ENCODE measurements around the gene SH2D4B. TPM values are rescaled to one million over a fixed set of nuclear protein-coding genes. Genes with fewer than 3 reads are reported as not detected.

The SH2D4B gene
- total and polyA plus RNA-seq, 7 donors, result 0.06 to 0.33 TPM; not detected in 5

DNA sequence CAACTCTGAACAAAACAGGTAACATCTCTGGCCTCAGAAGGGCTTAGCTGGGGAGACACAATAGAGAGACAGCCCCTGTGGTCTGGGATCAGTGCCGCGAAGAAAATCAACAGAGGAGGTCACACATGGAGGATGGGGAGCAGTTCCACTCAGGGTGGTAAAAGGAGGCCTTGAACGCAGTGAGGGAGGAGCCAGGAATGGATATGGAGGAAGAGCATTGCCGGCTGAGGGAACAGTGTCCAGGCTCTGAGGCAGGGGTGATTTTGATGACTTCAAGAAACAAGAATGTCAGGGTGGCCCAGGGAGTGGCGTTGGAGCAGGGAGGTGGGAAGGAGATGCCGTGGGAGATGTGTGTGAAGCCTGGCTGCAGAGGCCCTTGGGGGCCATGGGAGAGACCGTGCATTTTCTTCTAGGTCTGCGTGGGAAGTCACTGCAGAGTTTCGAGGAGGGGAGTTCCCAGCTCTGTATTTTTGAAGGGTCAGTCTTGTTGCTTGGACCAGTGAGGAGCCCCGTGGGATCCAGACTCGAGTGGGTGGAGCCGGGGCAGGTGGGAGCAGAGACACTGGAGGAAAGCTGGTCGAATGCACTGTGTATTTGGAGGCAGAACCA is 35.7 kb upstream of the SH2D4B start:
- 88 to 90% methylated on average over 13 of the region's 13 CpGs for WGBS, 2 donors
- Histone ChIP-seq H3K9me3 (no peaks in the 10 kb centered on the region), H3K36me3 (no peaks in the 10 kb centered on the region), H3K4me1 (peaks cover 0 to 76% (median 68%) of the 10 kb centered on the region in 4 donors), H3K27ac (peak overlapping the region in 2 of 4 donors; percentile 1 to 77), H3K27me3 (no peaks in the 10 kb centered on the region), H3K4me3 (no peak overlapping the region)
- DNase-seq, result no peak
- no peak for TF ChIP-seq EP300 (IDR thresholded peaks at IDR 0.05)
- TF ChIP-seq CTCF (IDR thresholded peaks at IDR 0.05), result no peak
- TF ChIP-seq POLR2AphosphoS5 (IDR thresholded peaks at IDR 0.05), result no peak
- no peak for TF ChIP-seq POLR2A (IDR thresholded peaks at IDR 0.05)
- intact Hi-C loops (cut with DNase I), result no loop called here

DNA sequence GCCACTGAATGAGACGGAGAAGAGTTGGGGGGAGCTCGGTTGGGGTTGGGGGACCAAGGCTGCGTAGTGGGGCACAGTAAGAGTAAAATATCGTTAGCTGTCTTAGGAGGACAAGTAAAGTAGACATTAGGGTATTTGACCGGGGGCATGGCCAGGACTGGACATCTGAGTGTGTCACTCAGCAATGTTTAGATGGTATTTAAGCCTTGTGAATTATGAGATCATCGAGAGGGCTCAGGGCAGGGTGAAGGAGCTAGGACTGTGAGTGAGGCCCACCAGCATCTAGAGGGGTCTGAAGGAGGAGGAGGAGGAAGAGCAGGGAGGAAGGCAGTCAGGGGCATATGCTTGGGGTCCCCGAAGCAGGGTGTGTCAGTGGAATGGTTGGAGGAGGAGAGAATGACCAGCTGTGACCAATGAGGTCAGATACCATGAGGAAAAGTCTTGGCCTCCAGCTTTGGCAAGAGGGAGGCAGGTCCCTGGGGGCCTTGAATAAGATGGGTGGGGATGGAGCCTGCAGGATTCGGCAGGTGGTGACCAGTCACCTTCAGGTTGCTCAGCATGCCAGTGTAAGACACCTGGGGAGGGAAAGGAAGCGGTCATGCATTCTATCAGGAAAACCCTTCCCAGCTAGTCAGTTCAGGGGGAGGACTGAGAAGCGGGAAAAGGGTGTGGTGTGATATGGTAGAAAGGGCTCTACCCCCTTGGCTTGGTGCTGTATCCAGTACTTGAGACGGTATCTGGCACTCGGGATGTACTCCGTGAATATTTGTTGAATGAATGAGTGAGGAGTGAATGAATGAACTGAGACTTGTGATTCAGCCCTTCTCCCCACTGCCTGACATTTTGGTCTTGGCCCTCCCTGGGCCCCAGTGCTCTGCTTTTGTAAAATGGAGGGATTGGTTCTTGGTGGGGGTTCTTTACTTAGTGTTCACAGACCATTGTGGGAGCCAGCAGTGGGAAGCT is 34.8 kb upstream of the SH2D4B start:
- no peak for DNase-seq
- Histone ChIP-seq H3K36me3 (no peaks in the 10 kb centered on the region), H3K27ac (peak overlapping the region in 2 of 4 donors; percentile 39 to 50), H3K4me1 (peaks cover 0 to 67% (median 59%) of the 10 kb centered on the region in 4 donors), H3K9me3 (no peaks in the 10 kb centered on the region), H3K27me3 (no peaks in the 10 kb centered on the region), H3K4me3 (no peak overlapping the region)
- 90% methylated on average over 13 of the region's 13 CpGs for WGBS, 2 donors
- TF ChIP-seq POLR2A (IDR thresholded peaks at IDR 0.05), result no peak
- TF ChIP-seq POLR2AphosphoS5 (IDR thresholded peaks at IDR 0.05), result no peak
- no peak for TF ChIP-seq EP300 (IDR thresholded peaks at IDR 0.05)
- intact Hi-C loops (cut with DNase I), result no loop called here

DNA sequence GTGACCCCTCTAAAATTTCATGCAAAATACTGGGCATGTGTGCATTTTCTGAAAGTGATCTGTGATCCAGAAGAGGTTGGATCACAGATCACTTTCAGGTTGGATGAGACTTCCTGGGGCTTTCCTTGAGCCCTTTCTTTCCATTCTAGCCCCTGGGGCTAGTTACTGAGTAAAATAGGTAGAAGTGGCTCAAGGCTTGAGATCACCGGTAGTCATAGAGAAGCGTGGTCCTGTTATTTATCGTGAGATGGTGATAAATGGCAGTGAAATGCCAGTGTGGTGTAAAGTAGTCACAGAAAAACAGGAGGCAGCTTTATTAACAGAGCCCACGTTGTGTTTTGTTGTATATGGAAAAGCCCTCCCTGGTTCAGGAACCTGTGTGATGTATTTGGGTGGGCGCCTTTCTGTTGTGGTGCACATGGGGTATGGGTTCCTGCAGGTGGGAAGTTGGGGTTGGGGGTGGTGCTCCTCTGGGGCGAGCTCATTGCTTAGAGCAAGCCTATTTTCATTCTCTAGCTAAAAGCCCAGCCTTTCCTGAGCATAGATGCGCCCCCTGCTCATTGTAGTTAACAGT is 34.0 kb upstream of the SH2D4B start:
- H3K27ac ChIP-seq, result peak overlapping the region in 3 of 4 donors; percentile 35 to 50 (median 39)
- peaks cover 0 to 59% (median 52%) of the 10 kb centered on the region in 4 donors for H3K4me1 ChIP-seq

DNA sequence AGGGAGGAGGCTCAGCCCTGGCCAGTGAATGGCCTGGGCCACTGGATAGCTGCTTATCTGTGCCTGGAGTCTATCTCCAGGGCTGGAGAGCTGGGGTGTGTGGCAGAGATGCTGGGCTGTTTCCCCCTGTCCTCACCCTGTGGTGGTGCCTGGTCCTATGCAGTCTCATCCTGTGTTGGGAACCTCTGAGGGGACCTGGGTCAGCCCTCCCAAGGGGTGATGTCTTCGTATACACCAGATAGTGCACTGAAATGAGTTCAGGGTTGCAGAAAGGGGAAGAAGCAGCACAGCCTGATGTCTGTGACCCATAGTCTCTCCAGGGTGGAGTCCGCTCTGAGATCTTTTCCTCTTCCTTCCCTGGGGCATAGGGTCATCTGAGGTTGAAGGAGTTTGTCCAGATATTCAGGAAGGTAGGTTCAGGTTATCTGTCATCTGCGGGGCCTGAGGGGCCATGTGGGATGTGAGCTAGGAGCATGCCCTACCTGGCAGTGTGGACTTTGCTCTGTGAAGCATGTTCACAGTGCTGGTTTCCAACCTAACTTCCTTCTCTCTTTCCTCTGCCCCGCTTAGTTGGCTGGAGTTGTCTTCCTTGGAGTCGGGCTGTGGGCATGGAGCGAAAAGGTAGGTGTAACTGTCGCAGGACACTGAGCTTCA is 33.4 kb upstream of the SH2D4B start:
- no peak for DNase-seq
- no peak for TF ChIP-seq POLR2AphosphoS5 (IDR thresholded peaks at IDR 0.05)
- TF ChIP-seq EP300 (IDR thresholded peaks at IDR 0.05), result no peak
- TF ChIP-seq CTCF (IDR thresholded peaks at IDR 0.05), result no peak
- no peak for TF ChIP-seq POLR2A (IDR thresholded peaks at IDR 0.05)
- H3K27me3 ChIP-seq, result no peaks in the 10 kb centered on the region
- intact Hi-C loops (cut with DNase I), result loop anchor here (2.0 kb wide), 1 partner anchor 121 kb away; no protein-coding TSS in a partner anchor
- WGBS, 2 donors, result 25 to 53% methylated on average over 7 of the region's 7 CpGs
- H3K4me3 ChIP-seq, result no peak overlapping the region
- peaks cover 0 to 53% (median 46%) of the 10 kb centered on the region in 4 donors for H3K4me1 ChIP-seq
- H3K27ac ChIP-seq, result peak overlapping the region; percentile 50 to 71 (median 58)
- H3K36me3 ChIP-seq, result peaks cover under 1 to 12% (median under 1%) of the 10 kb centered on the region in 4 donors
- no peaks in the 10 kb centered on the region for H3K9me3 ChIP-seq

More for the DNA sequence above, 34.0 kb upstream of the SH2D4B start:
- no peaks in the 10 kb centered on the region for H3K9me3 ChIP-seq
- TF ChIP-seq CTCF (IDR thresholded peaks at IDR 0.05), result no peak
- no peak for TF ChIP-seq EP300 (IDR thresholded peaks at IDR 0.05)
- no peak for TF ChIP-seq POLR2A (IDR thresholded peaks at IDR 0.05)
- no peak for TF ChIP-seq POLR2AphosphoS5 (IDR thresholded peaks at IDR 0.05)
- H3K36me3 ChIP-seq, result peaks cover 0 to 6% (median 0%) of the 10 kb centered on the region in 4 donors
- H3K4me3 ChIP-seq, result no peak overlapping the region
- DNase-seq, result no peak
- 71 to 83% methylated on average over 7 of the region's 7 CpGs for WGBS, 2 donors
- H3K27me3 ChIP-seq, result no peaks in the 10 kb centered on the region
- intact Hi-C loops (cut with DNase I), result loop anchor here (2.0 kb wide), 1 partner anchor 121 kb away; no protein-coding TSS in a partner anchor

All from sigmoid colon (tissue), 7 donors.